Upper lobe of right lung (tissue), 1 donor: ENCODE data around the gene SMC6. TPM values are rescaled to one million over a fixed set of nuclear protein-coding genes. Genes with fewer than 3 reads are reported as not detected.

Experiments
- ATAC-seq: fragments of 200-7000 bp; cut with Tn5 transposase; one replicate; pipeline ENCODE4 v1.9.1; 2020; ENCODE audit warnings: mild to moderate bottlenecking, moderate library complexity
- DNase-seq: peaks from one replicate; pipeline ENCODE4 v3.0.0-alpha.2; 2020
- H3K27ac ChIP-seq: fragments of 200-600 bp; one replicate; pipeline ENCODE4 v1.8.0; 2022
- H3K27me3 ChIP-seq: fragments of 200-600 bp; one replicate; pipeline ENCODE4 v1.8.0; 2022; ENCODE audit warnings: mild to moderate bottlenecking
- H3K36me3 ChIP-seq: fragments of 200-600 bp; one replicate; pipeline ENCODE4 v1.8.0; 2022
- H3K4me1 ChIP-seq: fragments of 200-600 bp; one replicate; pipeline ENCODE4 v1.8.0; 2022
- H3K4me3 ChIP-seq: fragments of 200-600 bp; one replicate; pipeline ENCODE4 v1.8.0; 2022; ENCODE audit warnings: mild to moderate bottlenecking
- H3K9me3 ChIP-seq: fragments of 200-600 bp; one replicate; pipeline ENCODE4 v1.8.0; 2022
- intact Hi-C: fragments of 100-400 bp; cut with DNase I; formaldehyde crosslinking; loops from one replicate; pipeline ENCODE4 v1.11.0; 2022
- total RNA-seq: library from RNA; stranded (reverse); fragmentation: NEBNext Ultra II Directional; extraction: Animal tissue kit (Norgen Biotek cat#: 25700); gene quantifications from one replicate; pipeline ENCODE4 v1.2.1, GENCODE V29; 2021
- TF ChIP-seq, protein P1 (sequence below): fragments of 200-600 bp; IDR thresholded peaks from one replicate; pipeline ENCODE4 v1.8.0; 2022; ENCODE audit warnings: antibody characterized with exemption
- donor health status: DM: no; HTN: yes; CAD: no; lungs with severe emphysema.

The SMC6 gene
- total RNA-seq, 1 donor from 2014 or later: 16.0 TPM

GRCh38 chr2:17772532-17772931 is 18.9 kb upstream of the SMC6 start:
- Histone ChIP-seq H3K36me3 (no peaks in the 10 kb centered on the region), H3K4me1 (no peaks in the 10 kb centered on the region), H3K27me3 (no peaks in the 10 kb centered on the region), H3K4me3 (no peak overlapping the region), H3K9me3 (no peaks in the 10 kb centered on the region), H3K27ac (no peak overlapping the region)
- DNase-seq (no peak), ATAC-seq (no peak)
- intact Hi-C loops: no loop called here
- TF ChIP-seq, protein P1, sequence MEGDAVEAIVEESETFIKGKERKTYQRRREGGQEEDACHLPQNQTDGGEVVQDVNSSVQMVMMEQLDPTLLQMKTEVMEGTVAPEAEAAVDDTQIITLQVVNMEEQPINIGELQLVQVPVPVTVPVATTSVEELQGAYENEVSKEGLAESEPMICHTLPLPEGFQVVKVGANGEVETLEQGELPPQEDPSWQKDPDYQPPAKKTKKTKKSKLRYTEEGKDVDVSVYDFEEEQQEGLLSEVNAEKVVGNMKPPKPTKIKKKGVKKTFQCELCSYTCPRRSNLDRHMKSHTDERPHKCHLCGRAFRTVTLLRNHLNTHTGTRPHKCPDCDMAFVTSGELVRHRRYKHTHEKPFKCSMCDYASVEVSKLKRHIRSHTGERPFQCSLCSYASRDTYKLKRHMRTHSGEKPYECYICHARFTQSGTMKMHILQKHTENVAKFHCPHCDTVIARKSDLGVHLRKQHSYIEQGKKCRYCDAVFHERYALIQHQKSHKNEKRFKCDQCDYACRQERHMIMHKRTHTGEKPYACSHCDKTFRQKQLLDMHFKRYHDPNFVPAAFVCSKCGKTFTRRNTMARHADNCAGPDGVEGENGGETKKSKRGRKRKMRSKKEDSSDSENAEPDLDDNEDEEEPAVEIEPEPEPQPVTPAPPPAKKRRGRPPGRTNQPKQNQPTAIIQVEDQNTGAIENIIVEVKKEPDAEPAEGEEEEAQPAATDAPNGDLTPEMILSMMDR: no peak

DNA sequence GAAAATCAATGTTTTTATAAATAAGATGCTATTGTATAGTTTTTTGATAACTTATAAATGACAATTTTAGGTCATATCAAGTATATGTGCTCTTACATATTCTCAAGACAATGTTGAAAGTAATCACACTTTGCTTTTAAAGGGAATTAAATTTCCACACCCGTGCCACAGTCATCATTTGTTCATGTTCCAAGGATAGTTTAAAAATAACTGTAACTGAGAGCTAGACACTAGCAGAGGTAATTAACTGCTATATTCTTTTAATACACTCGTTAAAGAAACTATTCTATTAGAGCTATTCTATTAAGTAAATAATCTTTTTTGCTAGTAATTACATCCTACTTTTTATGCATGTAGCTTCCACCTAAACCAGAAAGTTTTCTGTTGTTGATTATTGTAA is 18.3 kb upstream of the SMC6 start:
- ATAC-seq (no peak), DNase-seq (no peak)
- no peak overlapping the region for H3K4me3 ChIP-seq
- TF ChIP-seq, protein P1: no peak
- H3K27ac ChIP-seq: no peak overlapping the region
- intact Hi-C loops: no loop called here
- H3K4me1 ChIP-seq: no peaks in the 10 kb centered on the region
- H3K27me3 ChIP-seq: no peaks in the 10 kb centered on the region
- H3K36me3 ChIP-seq: peaks cover 2% of the 10 kb centered on the region
- no peaks in the 10 kb centered on the region for H3K9me3 ChIP-seq

DNA sequence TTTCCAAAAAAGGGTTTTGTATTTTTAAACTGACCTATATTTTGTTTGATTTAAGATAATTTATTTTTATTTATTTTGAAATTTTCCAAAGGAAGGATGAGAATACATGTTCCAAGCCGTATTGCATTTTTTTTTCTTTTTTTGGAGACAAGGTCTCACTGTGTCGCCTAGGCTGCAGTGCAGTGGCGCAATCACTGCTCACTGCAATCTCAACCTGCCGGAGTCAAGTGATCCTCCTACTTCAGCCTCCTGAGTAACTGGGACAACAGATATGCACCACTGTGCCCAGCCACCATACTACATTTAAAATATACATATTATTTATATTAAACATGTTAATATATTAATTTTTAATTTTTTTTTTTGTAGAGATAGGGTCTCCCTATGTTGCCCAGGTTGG is 15.3 kb upstream of the SMC6 start:
- Histone ChIP-seq H3K36me3 (peaks cover 9% of the 10 kb centered on the region), H3K4me1 (no peaks in the 10 kb centered on the region), H3K27me3 (no peaks in the 10 kb centered on the region), H3K4me3 (no peak overlapping the region), H3K27ac (no peak overlapping the region), H3K9me3 (no peaks in the 10 kb centered on the region)
- TF ChIP-seq, protein P1: no peak
- intact Hi-C loops: no loop called here
- no peak for ATAC-seq
- no peak for DNase-seq

DNA sequence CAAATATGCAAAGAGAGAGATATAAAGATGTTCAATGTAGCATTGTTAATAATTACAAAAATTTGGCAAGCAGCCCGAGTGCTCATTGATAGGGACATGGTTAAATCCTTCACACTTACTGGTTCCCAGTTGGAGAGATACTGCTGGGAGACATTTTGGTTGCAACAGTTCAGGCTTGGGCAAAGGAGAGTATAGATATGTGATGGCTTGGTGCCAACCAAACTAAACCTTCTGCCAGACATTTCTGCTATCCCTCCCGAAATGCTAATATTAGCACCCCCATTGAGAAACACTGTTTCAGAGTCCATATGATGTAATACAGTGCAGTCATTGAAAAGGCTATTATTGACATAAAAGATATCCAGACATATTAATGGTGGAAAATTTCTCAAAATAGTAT is 11.8 kb upstream of the SMC6 start:
- ATAC-seq: no peak
- H3K9me3 ChIP-seq: no peaks in the 10 kb centered on the region
- TF ChIP-seq, protein P1: no peak
- H3K4me3 ChIP-seq: no peak overlapping the region
- H3K36me3 ChIP-seq: peaks cover 9% of the 10 kb centered on the region
- intact Hi-C loops: no loop called here
- no peak for DNase-seq
- H3K4me1 ChIP-seq: no peaks in the 10 kb centered on the region
- no peaks in the 10 kb centered on the region for H3K27me3 ChIP-seq
- no peak overlapping the region for H3K27ac ChIP-seq

DNA sequence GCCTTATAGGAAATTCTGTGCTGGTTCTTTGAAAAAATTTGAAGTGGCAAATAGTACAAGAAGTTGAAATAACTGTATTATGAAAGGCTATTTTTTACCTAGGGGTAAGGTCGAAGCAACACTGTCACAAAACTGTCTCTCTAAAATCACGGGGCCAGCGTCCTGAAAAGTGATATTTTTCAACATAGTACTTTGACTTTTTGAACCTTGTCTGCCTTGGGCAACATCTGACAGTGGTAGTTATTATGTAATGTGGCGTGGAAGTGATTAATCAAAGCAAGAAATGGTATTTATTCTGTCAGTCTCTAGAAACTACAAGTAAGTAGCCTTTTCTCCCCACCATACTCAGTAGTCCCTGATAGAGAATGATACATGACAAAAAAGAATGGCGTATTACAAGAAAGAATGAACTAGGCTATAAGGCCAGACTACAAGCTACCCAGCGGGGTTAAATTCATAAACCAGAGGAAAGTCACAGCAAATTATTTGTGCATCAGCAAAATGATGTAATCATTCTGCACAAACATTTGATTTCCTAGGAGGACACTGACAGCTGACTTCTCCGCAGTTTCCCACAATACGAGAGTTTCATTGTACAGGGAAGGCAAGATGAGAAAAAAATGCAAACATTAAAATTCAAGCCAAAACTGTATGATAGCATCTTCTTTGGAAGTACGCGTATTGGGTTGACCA is 10.2 kb upstream of the SMC6 start:
- intact Hi-C loops: no loop called here
- no peaks in the 10 kb centered on the region for H3K9me3 ChIP-seq
- H3K36me3 ChIP-seq: peaks cover 9% of the 10 kb centered on the region
- no peak for ATAC-seq
- no peaks in the 10 kb centered on the region for H3K4me1 ChIP-seq
- H3K27me3 ChIP-seq: no peaks in the 10 kb centered on the region
- no peak overlapping the region for H3K27ac ChIP-seq
- TF ChIP-seq, protein P1: no peak
- H3K4me3 ChIP-seq: no peak overlapping the region
- no peak for DNase-seq

DNA sequence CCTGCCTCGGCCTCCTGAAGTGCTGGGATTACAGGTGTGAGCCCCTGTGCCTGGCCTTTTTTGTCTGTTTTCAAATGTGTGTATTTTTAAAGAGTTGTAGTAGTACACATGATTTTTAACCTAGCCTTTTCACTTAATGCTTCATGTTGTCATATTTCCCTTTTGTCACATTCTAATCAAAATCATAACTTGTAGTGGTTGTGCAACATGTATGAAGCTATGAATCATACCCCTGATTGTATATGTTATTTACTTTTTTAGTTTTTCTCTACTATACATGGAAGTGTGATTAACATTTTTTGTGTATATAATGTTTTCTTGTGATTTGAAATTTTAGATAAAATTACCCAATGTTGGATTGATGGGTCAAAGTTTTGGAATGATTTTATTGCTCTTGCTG is 8.8 kb upstream of the SMC6 start:
- TF ChIP-seq, protein P1: no peak
- no peaks in the 10 kb centered on the region for H3K27me3 ChIP-seq
- intact Hi-C loops: no loop called here

More for the DNA sequence above, 8.8 kb upstream of the SMC6 start:
- no peak for ATAC-seq
- H3K4me3 ChIP-seq: no peak overlapping the region
- H3K4me1 ChIP-seq: no peaks in the 10 kb centered on the region
- no peak for DNase-seq
- H3K36me3 ChIP-seq: peaks cover 9% of the 10 kb centered on the region
- H3K9me3 ChIP-seq: no peaks in the 10 kb centered on the region
- H3K27ac ChIP-seq: no peak overlapping the region
